Measurements from ENCODE around the gene ZNF689.
A peak's percentile ranks its signal among the peaks of the same experiment; 100 is the strongest.

Gene ZNF689

DNA sequence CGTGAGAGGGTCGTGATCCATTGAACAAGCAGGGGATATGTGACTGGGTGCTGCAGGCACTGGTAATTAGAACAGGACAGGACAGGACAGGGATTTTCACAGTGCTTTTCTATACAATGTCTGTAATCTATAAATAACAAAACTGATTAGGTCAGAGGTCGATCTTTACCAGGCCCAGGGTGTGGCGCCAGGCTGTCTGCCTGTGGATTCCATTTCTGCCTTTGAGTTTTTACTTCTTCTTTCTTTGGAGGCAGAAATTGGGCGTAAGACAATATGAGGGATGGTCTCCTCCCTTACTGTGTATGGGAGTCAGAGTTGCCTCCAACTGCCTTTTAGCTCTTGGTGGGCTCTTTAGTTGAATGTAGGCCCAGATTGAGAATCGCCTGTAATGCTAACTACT, 50.5 kb downstream of the ZNF689 start:
- no peak for DNase-seq

DNA sequence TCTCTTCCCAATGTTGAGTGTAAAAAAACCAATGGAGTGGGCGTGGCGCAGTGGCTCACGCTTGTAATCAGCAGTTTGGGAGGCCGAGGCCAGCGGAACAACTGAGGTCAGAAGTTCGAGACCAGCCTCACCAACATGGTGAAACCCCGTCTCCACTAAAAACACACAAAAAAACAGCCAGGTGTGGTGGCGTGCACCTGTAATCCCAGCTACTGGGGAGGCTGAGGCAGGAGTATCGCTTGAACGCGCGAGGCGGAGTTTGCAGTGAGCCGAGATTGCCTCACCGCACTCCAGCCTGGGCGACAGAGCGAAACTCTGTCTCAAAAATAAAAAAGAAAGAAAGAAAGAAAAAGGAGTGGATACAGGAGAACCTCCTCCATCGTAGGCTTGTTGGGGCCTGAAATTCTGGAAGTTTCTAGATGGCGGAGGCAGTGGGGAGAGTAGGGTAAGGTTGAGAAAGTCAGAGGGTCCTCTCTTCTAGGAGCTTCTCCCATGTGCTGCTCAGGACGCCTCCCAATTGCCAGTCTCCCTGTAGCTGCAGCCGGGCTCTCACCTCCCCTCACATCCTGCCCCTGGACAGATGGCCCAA, 51.3 kb downstream of the ZNF689 start:
- no peak for DNase-seq

- DNase-seq: peak; percentile 99
These were observed 52.0 kb downstream of the ZNF689 start, which contains the start of gene ZNF764 for GRCh38 chr16:30557957-30558788. TSS of gene ZNF764 (minus strand) at chr16:30558374. CDS start at chr16:30558182, 192 bp downstream.

GRCh38 chr16:30557707-30557956, 52.6 kb downstream of the ZNF689 start:
- no peak for DNase-seq

DNA sequence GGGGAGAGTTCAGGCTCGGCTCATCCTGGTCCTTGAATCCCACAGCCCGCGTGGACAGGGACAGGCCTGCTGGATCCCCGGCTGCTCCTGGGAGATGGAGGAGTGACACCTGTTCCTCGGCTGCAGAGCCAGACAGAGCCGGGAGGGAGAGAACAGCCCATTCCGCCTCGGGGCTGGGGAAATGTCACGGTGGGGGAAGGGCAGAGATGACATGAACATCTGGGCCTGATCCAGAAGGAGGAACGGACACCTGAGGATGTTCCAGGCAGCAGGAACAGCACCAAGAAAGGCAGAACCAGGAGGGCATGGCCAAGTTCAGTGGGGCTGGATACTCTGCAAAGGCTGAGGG, 54.1 kb downstream of the ZNF689 start:
- no peak for DNase-seq

DNA sequence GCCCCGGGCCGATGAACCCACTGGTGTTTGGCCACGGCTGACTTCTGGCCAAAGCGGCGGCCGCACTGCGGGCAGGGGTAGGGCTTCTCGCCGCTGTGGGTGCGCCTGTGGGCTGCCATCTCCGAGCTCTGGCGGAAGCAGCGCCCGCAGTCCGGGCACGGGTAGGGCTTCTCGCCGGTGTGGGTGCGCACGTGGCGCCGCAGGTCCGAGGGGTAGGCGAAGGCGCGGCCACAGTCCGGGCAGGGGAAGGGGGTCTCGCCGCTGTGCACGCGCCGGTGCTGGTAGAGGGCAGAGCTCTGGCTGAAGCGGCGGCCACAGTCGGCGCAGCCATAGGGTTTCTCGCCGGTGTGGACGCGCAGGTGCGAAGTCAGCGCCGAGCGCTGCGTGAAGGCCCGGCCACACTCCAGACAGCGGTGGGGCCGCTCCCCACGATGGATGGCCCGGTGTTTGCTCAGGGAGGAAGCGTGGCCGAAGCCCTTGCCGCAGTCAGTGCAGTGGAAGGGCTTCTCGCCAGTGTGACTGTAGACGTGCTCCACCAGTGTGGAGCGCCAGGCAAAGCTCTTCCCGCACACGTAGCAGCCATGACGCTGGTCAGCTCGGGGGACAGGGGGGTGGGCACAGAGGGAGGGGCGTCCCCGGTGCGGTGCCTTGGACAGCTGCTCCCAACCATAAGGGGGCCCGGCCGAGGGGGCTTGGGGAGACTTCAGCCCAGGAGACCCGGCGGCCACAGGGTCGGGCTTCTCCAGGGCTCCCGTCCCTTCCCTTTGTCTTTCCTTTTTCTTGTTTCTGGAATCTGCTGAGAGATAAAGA, 54.7 kb downstream of the ZNF689 start:
- no peak for DNase-seq

GRCh38 chr16:30554557-30555314, 55.5 kb downstream of the ZNF689 start:
- DNase-seq: no peak

GRCh38 chr16:30553393-30553899, 56.7 kb downstream of the ZNF689 start:
- no peak for DNase-seq

GRCh38 chr16:30552956-30553355, 57.2 kb downstream of the ZNF689 start:
- DNase-seq: no peak
